Kidney (tissue), 22 donors: ENCODE data around the gene RASL12. TPM values are rescaled to one million over a fixed set of nuclear protein-coding genes. Genes with fewer than 3 reads are reported as not detected.

ENCODE experiments used
- DNase-seq, 5 donors: peaks; one replicate each; pipeline ENCODE4 v3.0.0-alpha.2; 2013 to 2020
- FAIRE-seq: peaks from 2 replicates; lab custom pipeline; 2012; peaks lifted over from hg19 to GRCh38; lab: Jason Lieb, UNC
- H3K27ac ChIP-seq, 2 donors: one replicate each; pipeline ENCODE4 v1.7.0; 2013; ENCODE audit warnings: low read depth in 2 of 2, low read length in 2 of 2, inconsistent platforms in 1 of 2
- H3K27me3 ChIP-seq: one replicate; pipeline ENCODE4 v1.7.1; 2013; ENCODE audit warnings: low read length, inconsistent platforms; ENCODE audit not compliant: control insufficient read depth, insufficient read depth
- H3K36me3 ChIP-seq, 3 donors: one replicate each; pipeline versions ENCODE4 v1.7.0 to v1.7.1; 2013; ENCODE audit warnings: low read length in 3 of 3, control low read depth in 1 of 3, inconsistent platforms in 1 of 3; ENCODE audit not compliant: insufficient read depth in 3 of 3, control insufficient read depth in 2 of 3
- H3K4me1 ChIP-seq, 3 donors: one replicate each; pipeline versions ENCODE4 v1.7.0 to v1.7.1; 2013; ENCODE audit warnings: low read length in 3 of 3, inconsistent platforms in 1 of 3, low read depth in 1 of 3; ENCODE audit not compliant: control insufficient read depth in 2 of 3, insufficient read depth in 2 of 3
- H3K4me3 ChIP-seq, 3 donors: one replicate each; pipeline versions ENCODE4 v1.7.0 to v1.8.1; 2013; ENCODE audit warnings: low read length in 3 of 3, control low read depth in 1 of 3, inconsistent platforms in 1 of 3
- H3K9ac ChIP-seq, 3 donors: one replicate each; pipeline versions ENCODE4 v1.7.0 to v1.7.1; 2013; ENCODE audit warnings: low read length in 3 of 3, control low read depth in 1 of 3, inconsistent platforms in 1 of 3
- H3K9me3 ChIP-seq, 3 donors: one replicate each; pipeline versions ENCODE4 v1.7.0 to v1.7.1; 2013; ENCODE audit warnings: low read length in 3 of 3, control low read depth in 1 of 3, inconsistent platforms in 1 of 3; ENCODE audit not compliant: control insufficient read depth in 2 of 3, insufficient read depth in 1 of 3
- CTCF ChIP-seq: IDR thresholded peaks from 3 replicates; pipeline ENCODE4 v1.5.1; 2012; ENCODE audit warnings: mild to moderate bottlenecking, moderate library complexity, borderline replicate concordance; ENCODE audit not compliant: insufficient read depth; ENCODE audit errors: extremely low read depth
- intact Hi-C: fragments of 100-400 bp; cut with DNase I; formaldehyde crosslinking; loops from one replicate; pipeline ENCODE4 v1.11.1; 2022
- long read RNA-seq, 10 donors: library from polyadenylated mRNA in 1 of 10; unstranded in 1 of 10; transcript quantifications; one replicate each; pipeline ENCODE4 v2.0.0 and lab custom pipeline, GENCODE V29; 2021 to 2026
- polyA plus RNA-seq: library from polyadenylated mRNA; stranded (reverse); fragments of 350-450 nt; fragmentation: Illumina TruSeq; extraction: RNeasy Lipid Tissue Mini Kit (QIAGEN cat#74804); gene quantifications from one replicate; pipeline ENCODE4 v1.2.3, GENCODE V29; 2014; ENCODE audit warnings: low read depth, low replicate concordance; ENCODE audit not compliant: insufficient read depth
- total RNA-seq: library from RNA; stranded (reverse); fragmentation: NEBNext Ultra II Directional; extraction: Animal tissue kit (Norgen Biotek cat#: 25700); gene quantifications from one replicate; pipeline ENCODE4 v1.2.1, GENCODE V29; 2021
- donor health status: control.
- donor health status: control.
- donor health status: control.
- donor health status: control.
- donor health status: control.
- donor health status: DM: yes; HTN: yes; CAD: no.
- donor health status: Normal renal cell carcinoma (clear cell type).

Gene RASL12
- total RNA-seq (7.6 TPM), polyA plus RNA-seq (6.7 TPM)
- long read RNA-seq, donor 1, partial matches to known transcripts = 0 of 2 reads
- long read RNA-seq, donor 1, other reads (novel, unspliced or antisense) = 0 of 2 reads
- long read RNA-seq, donor 2, partial matches to known transcripts = 0 of 3 reads
- long read RNA-seq, donor 2, other reads (novel, unspliced or antisense) = 0 of 3 reads
- long read RNA-seq, donor 3, partial matches to known transcripts = 0 of 2 reads
- long read RNA-seq, donor 3, other reads (novel, unspliced or antisense) = 0 of 2 reads
- long read RNA-seq, donor 4, partial matches to known transcripts = 0 of 1 reads
- long read RNA-seq, donor 4, other reads (novel, unspliced or antisense) = 0 of 1 reads
- long read RNA-seq, donor 5 = 0 reads
- long read RNA-seq, donor 6 = 0 reads
- long read RNA-seq, donor 7, transcript RASL12-201 (5 exons, 2,640 nt) = major isoform, 18 of 25 reads
- long read RNA-seq, donor 7, partial matches to known transcripts = 0 of 25 reads
- long read RNA-seq, donor 7, other reads (novel, unspliced or antisense) = 5 of 25 reads
- long read RNA-seq, donor 8, partial matches to known transcripts = 0 of 3 reads
- long read RNA-seq, donor 8, other reads (novel, unspliced or antisense) = 0 of 3 reads
- long read RNA-seq, donor 9, partial matches to known transcripts = 0 of 2 reads
- long read RNA-seq, donor 9, other reads (novel, unspliced or antisense) = 0 of 2 reads
- long read RNA-seq, donor 10 = 0 reads

GRCh38 chr15:65067645-65068402 lies at the start of gene RASL12:
Gene RASL12 (minus strand): TSS chr15:65067991. CDS start chr15:65067835, 156 bp downstream.
- H3K27me3 ChIP-seq = no peaks in the 10 kb centered on the region
- H3K4me3 ChIP-seq = peak within 1 kb of the TSS; percentile 17 to 44 (median 33)
- no peaks in the 10 kb centered on the region for H3K36me3 ChIP-seq
- H3K9me3 ChIP-seq = no peaks in the 10 kb centered on the region
- no peak for TF ChIP-seq CTCF
- DNase-seq = peak in 2 of 5 donors; percentile 57 to 79
- peak within 1 kb of the TSS in 1 of 2 donors; percentile 67 for H3K27ac ChIP-seq
- peaks cover 0 to 7% (median 3%) of the 10 kb centered on the region in 3 donors for H3K4me1 ChIP-seq
- no peak for FAIRE-seq
- intact Hi-C loops = no loop called here
- H3K9ac ChIP-seq = peak within 1 kb of the TSS in 1 of 3 donors; percentile 12

DNA sequence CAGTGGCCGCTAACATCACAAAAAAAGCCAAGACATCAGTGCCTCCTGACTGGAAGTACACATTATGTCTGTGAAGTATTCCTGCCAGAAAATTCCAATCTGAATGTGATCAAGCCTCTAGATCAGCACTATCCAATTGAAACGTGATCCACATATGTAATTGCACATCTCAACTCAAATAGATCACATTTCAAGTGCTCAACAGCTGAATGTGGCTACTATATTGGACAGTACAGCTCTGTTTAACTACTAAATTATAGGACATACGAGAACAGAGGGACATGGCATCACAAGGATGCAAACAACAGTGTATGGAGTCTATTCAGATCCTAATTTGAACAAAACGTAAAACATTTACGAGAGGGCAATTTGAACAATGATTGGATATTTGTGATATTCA lies 47.8 kb upstream of the RASL12 start:
- H3K27ac ChIP-seq = no peak overlapping the region
- no peaks in the 10 kb centered on the region for H3K9me3 ChIP-seq
- no peak overlapping the region for H3K9ac ChIP-seq
- H3K4me1 ChIP-seq = no peaks in the 10 kb centered on the region
- intact Hi-C loops = no loop called here
- no peak for TF ChIP-seq CTCF
- DNase-seq (no peak), FAIRE-seq (no peak)
- H3K4me3 ChIP-seq = no peak overlapping the region
- H3K27me3 ChIP-seq = no peaks in the 10 kb centered on the region
- H3K36me3 ChIP-seq = peaks cover 5 to 46% (median 21%) of the 10 kb centered on the region in 3 donors

- Histone ChIP-seq H3K36me3 (peaks cover 5 to 46% (median 21%) of the 10 kb centered on the region in 3 donors), H3K27me3 (no peaks in the 10 kb centered on the region), H3K9ac (no peak within 1 kb of the TSS), H3K9me3 (no peaks in the 10 kb centered on the region), H3K4me1 (no peaks in the 10 kb centered on the region), H3K27ac (no peak within 1 kb of the TSS), H3K4me3 (no peak within 1 kb of the TSS)
- no peak for TF ChIP-seq CTCF
- no peak for FAIRE-seq
- intact Hi-C loops = no loop called here
- DNase-seq = no peak
Measured at GRCh38 chr15:65115086-65115485, 47.3 kb upstream of the RASL12 start, which contains the start of gene UBAP1L. Gene UBAP1L (minus strand): TSS chr15:65115200. CDS start chr15:65106215, 8,985 bp downstream.
